ENCODE data around the gene PDSS2. TPM values are rescaled to one million over a fixed set of nuclear protein-coding genes. Genes with fewer than 3 reads are reported as not detected.

The PDSS2 gene
- total RNA-seq, 3 donors from 2014 or later (not counting 1 experiment from before 2014, with no cell fraction given): 11.2 to 15.5 (median 14.2) TPM

GRCh38 chr6:107418118-107418517, 41.2 kb downstream of the PDSS2 start:
- no peak for DNase-seq
- Mint-ChIP-seq H3K27ac (no peak overlapping the region), H3K9me3 (no peaks in the 10 kb centered on the region), H3K4me1 (peaks cover 9 to 16% of the 10 kb centered on the region in 2 donors), H3K36me3 (no peaks in the 10 kb centered on the region), H3K27me3 (ENCODE audit: low read depth in 2 of 2) (no peaks in the 10 kb centered on the region), H3K4me3 (no peak overlapping the region)
- TF ChIP-seq CTCF (IDR thresholded peaks at IDR 0.05): no peak
- Histone ChIP-seq H3K27me3 (ENCODE audit: control insufficient read depth, insufficient read depth, low read length) (no peaks in the 10 kb centered on the region), H3K4me3 (ENCODE audit: low read length) (no peak overlapping the region), H3K27ac (ENCODE audit: low read length) (no peak overlapping the region), H3K9me3 (ENCODE audit: control insufficient read depth, insufficient read depth, low read length) (no peaks in the 10 kb centered on the region), H3K4me1 (ENCODE audit: control insufficient read depth, insufficient read depth, low read length) (no peaks in the 10 kb centered on the region), H3K36me3 (ENCODE audit: control insufficient read depth, insufficient read depth, low read length) (no peaks in the 10 kb centered on the region)
- no peak for ATAC-seq
- intact Hi-C loops (cut with micrococcal nuclease): no loop called here
- WGBS (ENCODE audit: insufficient coverage): 100% methylated on average over 1 of the region's 1 CpG

- Histone ChIP-seq H3K27me3 (ENCODE audit: control insufficient read depth, insufficient read depth, low read length) (no peaks in the 10 kb centered on the region), H3K4me3 (ENCODE audit: low read length) (no peak overlapping the region), H3K9me3 (ENCODE audit: control insufficient read depth, insufficient read depth, low read length) (no peaks in the 10 kb centered on the region), H3K4me1 (ENCODE audit: control insufficient read depth, insufficient read depth, low read length) (no peaks in the 10 kb centered on the region), H3K27ac (ENCODE audit: low read length) (no peak overlapping the region), H3K36me3 (ENCODE audit: control insufficient read depth, insufficient read depth, low read length) (no peaks in the 10 kb centered on the region)
- ATAC-seq: no peak
- H3K4me1 Mint-ChIP-seq: peaks cover 9 to 16% of the 10 kb centered on the region in 2 donors
- no peaks in the 10 kb centered on the region for H3K36me3 Mint-ChIP-seq
- H3K4me3 Mint-ChIP-seq: no peak overlapping the region
- no peak for DNase-seq
- WGBS (ENCODE audit: insufficient coverage): 99% methylated on average over 4 of the region's 4 CpGs
- TF ChIP-seq CTCF (IDR thresholded peaks at IDR 0.05): no peak
- H3K9me3 Mint-ChIP-seq: no peaks in the 10 kb centered on the region
- intact Hi-C loops (cut with micrococcal nuclease): no loop called here
- H3K27ac Mint-ChIP-seq: no peak overlapping the region
- H3K27me3 Mint-ChIP-seq (ENCODE audit: low read depth in 2 of 2): no peaks in the 10 kb centered on the region
Measured at GRCh38 chr6:107416145-107416544, 43.2 kb downstream of the PDSS2 start.

GRCh38 chr6:107413966-107414645, 45.3 kb downstream of the PDSS2 start:
- Mint-ChIP-seq H3K27me3 (ENCODE audit: low read depth in 2 of 2) (no peaks in the 10 kb centered on the region), H3K4me1 (peaks cover 5 to 18% of the 10 kb centered on the region in 2 donors), H3K9me3 (no peaks in the 10 kb centered on the region), H3K27ac (no peak overlapping the region), H3K36me3 (no peaks in the 10 kb centered on the region), H3K4me3 (no peak overlapping the region)
- intact Hi-C loops (cut with micrococcal nuclease): no loop called here
- Histone ChIP-seq H3K9me3 (ENCODE audit: control insufficient read depth, insufficient read depth, low read length) (no peaks in the 10 kb centered on the region), H3K4me1 (ENCODE audit: control insufficient read depth, insufficient read depth, low read length) (no peaks in the 10 kb centered on the region), H3K36me3 (ENCODE audit: control insufficient read depth, insufficient read depth, low read length) (no peaks in the 10 kb centered on the region), H3K4me3 (ENCODE audit: low read length) (no peak overlapping the region), H3K27me3 (ENCODE audit: control insufficient read depth, insufficient read depth, low read length) (no peaks in the 10 kb centered on the region), H3K27ac (ENCODE audit: low read length) (no peak overlapping the region)
- TF ChIP-seq CTCF (IDR thresholded peaks at IDR 0.05): no peak
- no peak for ATAC-seq
- DNase-seq: no peak

- no peak for ATAC-seq
- Histone ChIP-seq H3K4me1 (ENCODE audit: control insufficient read depth, insufficient read depth, low read length) (no peaks in the 10 kb centered on the region), H3K27ac (ENCODE audit: low read length) (no peak overlapping the region), H3K4me3 (ENCODE audit: low read length) (no peak overlapping the region), H3K9me3 (ENCODE audit: control insufficient read depth, insufficient read depth, low read length) (no peaks in the 10 kb centered on the region), H3K36me3 (ENCODE audit: control insufficient read depth, insufficient read depth, low read length) (no peaks in the 10 kb centered on the region), H3K27me3 (ENCODE audit: control insufficient read depth, insufficient read depth, low read length) (no peaks in the 10 kb centered on the region)
- Mint-ChIP-seq H3K27me3 (ENCODE audit: low read depth in 2 of 2) (no peaks in the 10 kb centered on the region), H3K4me3 (no peak overlapping the region), H3K27ac (no peak overlapping the region), H3K9me3 (no peaks in the 10 kb centered on the region), H3K36me3 (no peaks in the 10 kb centered on the region), H3K4me1 (peaks cover 7 to 18% of the 10 kb centered on the region in 2 donors)
- TF ChIP-seq CTCF (IDR thresholded peaks at IDR 0.05): no peak
- no peak for DNase-seq
- intact Hi-C loops (cut with micrococcal nuclease): no loop called here
- 100% methylated on average over 3 of the region's 3 CpGs for WGBS (ENCODE audit: insufficient coverage)
Measured at GRCh38 chr6:107411161-107411560, 48.2 kb downstream of the PDSS2 start.
